HG03196 (cell line): ENCODE results near the gene FEM1A.
"Not testable (repeated sequence)": the region's sequence is repeated elsewhere in the genome, so short reads cannot be mapped to it uniquely, and the experiment has no call there.

ENCODE experiments used
- ATAC-seq: cut with Tn5 transposase; IDR thresholded peaks from one replicate; pipeline ENCODE4 v1.9.1; 2021; ENCODE audit not compliant: unreplicated experiment

Gene FEM1A

GRCh38 chr19:4791183-4792018 lies at the start of gene FEM1A:
Gene FEM1A, plus strand, starts transcription at chr19:4791734. Its CDS starts 121 bp downstream, at chr19:4791855.
- ATAC-seq, result peak; percentile 96

- ATAC-seq, result no peak
Observed at GRCh38 chr19:4742723-4743646, 48.5 kb upstream of the FEM1A start.

- ATAC-seq, result no peak
Observed at GRCh38 chr19:4744451-4745174, 46.9 kb upstream of the FEM1A start.

GRCh38 chr19:4745175-4745574 lies 46.4 kb upstream of the FEM1A start:
- ATAC-seq, result not testable (repeated sequence)

- no peak for ATAC-seq
Observed at GRCh38 chr19:4745986-4746385, 45.5 kb upstream of the FEM1A start.

- ATAC-seq, result no peak
Observed at GRCh38 chr19:4748185-4748584, 43.3 kb upstream of the FEM1A start.

- ATAC-seq, result no peak
Observed at GRCh38 chr19:4748589-4748988, 42.9 kb upstream of the FEM1A start.

GRCh38 chr19:4749870-4750590 lies 41.5 kb upstream of the FEM1A start:
- ATAC-seq, result no peak

- ATAC-seq, result no peak
Observed at GRCh38 chr19:4754248-4754647, 37.3 kb upstream of the FEM1A start.

- ATAC-seq, result no peak
Observed at GRCh38 chr19:4755459-4755858, 36.1 kb upstream of the FEM1A start.

- ATAC-seq, result no peak
Observed at GRCh38 chr19:4758082-4758481, 33.5 kb upstream of the FEM1A start.

- ATAC-seq, result no peak
Observed at GRCh38 chr19:4758659-4759058, 32.9 kb upstream of the FEM1A start.

GRCh38 chr19:4759388-4760284 lies 31.9 kb upstream of the FEM1A start:
- ATAC-seq, result no peak

GRCh38 chr19:4760285-4760650 lies 31.3 kb upstream of the FEM1A start:
- no peak for ATAC-seq

- ATAC-seq, result no peak
Observed at GRCh38 chr19:4763021-4763420, 28.5 kb upstream of the FEM1A start.

- ATAC-seq, result no peak
Observed at GRCh38 chr19:4764393-4764660, 27.2 kb upstream of the FEM1A start.

- ATAC-seq, result no peak
Observed at GRCh38 chr19:4768934-4769777, 22.4 kb upstream of the FEM1A start.

GRCh38 chr19:4772566-4772965 lies 19.0 kb upstream of the FEM1A start:
- ATAC-seq, result no peak

GRCh38 chr19:4773047-4773640 lies 18.4 kb upstream of the FEM1A start:
- no peak for ATAC-seq
